ENCODE results near the gene DYNLL2. TPM values are rescaled to one million over a fixed set of nuclear protein-coding genes. Genes with fewer than 3 reads are reported as not detected.
A peak's percentile ranks its signal among the peaks of the same experiment; 100 is the strongest.

DYNLL2 gene
- total RNA-seq, 1 experiment from 2014 or later = 29.1 TPM

DNA sequence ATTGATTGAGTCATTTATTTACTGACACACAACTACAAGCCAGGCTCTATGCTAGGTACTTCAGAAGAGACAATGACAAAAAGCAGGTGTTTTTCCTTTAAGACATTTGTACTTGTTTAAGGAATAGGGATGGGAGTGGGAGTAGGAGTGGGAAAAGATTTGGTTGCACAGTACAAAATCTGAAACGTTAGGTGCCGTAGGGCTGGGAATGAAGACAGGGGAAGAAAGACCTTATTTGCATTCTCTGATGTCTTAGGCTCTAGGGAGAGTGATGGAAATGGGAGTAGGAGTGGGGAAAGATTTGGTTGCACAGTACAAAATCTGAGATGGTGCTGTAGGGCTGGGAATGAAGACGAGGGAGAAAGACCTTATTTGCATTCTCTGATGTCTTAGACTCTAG, 36.3 kb downstream of the DYNLL2 start:
- Histone ChIP-seq H3K9me3 (ENCODE audit: low read depth, low read length, poor library complexity, severe bottlenecking) (no peaks in the 10 kb centered on the region), H3K36me3 (ENCODE audit: insufficient read depth, low read length, poor library complexity, severe bottlenecking) (no peaks in the 10 kb centered on the region), H3K4me1 (ENCODE audit: insufficient read depth, low read length, poor library complexity, severe bottlenecking) (no peaks in the 10 kb centered on the region), H3K27ac (ENCODE audit: low read depth, low read length, poor library complexity, severe bottlenecking) (no peak overlapping the region), H3K4me3 (ENCODE audit: low read depth, low read length, poor library complexity, severe bottlenecking) (no peak overlapping the region), H3K27me3 (replicated peaks; ENCODE audit: insufficient read depth, low read depth, low read length, poor library complexity) (peaks cover 26% of the 10 kb centered on the region)
- CTCF ChIA-PET = no interaction called here
- POLR2A ChIA-PET (ENCODE audit: low non-redundant PET) = no interaction called here
- TF ChIP-seq EZH2 (IDR thresholded peaks at IDR 0.05; ENCODE audit: borderline replicate concordance, low read depth, low read length, poor library complexity, severe bottlenecking) = no peak
- TF ChIP-seq, protein P1, sequence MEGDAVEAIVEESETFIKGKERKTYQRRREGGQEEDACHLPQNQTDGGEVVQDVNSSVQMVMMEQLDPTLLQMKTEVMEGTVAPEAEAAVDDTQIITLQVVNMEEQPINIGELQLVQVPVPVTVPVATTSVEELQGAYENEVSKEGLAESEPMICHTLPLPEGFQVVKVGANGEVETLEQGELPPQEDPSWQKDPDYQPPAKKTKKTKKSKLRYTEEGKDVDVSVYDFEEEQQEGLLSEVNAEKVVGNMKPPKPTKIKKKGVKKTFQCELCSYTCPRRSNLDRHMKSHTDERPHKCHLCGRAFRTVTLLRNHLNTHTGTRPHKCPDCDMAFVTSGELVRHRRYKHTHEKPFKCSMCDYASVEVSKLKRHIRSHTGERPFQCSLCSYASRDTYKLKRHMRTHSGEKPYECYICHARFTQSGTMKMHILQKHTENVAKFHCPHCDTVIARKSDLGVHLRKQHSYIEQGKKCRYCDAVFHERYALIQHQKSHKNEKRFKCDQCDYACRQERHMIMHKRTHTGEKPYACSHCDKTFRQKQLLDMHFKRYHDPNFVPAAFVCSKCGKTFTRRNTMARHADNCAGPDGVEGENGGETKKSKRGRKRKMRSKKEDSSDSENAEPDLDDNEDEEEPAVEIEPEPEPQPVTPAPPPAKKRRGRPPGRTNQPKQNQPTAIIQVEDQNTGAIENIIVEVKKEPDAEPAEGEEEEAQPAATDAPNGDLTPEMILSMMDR (conservative IDR thresholded peaks at IDR 0.05; ENCODE audit: low read depth, low read length) = no peak
- intact Hi-C loops (cut with micrococcal nuclease; ENCODE audit: unreplicated experiment) = loop anchor here (10.0 kb wide), 1 partner anchor 365 kb away; no protein-coding TSS in a partner anchor
- DNase-seq (ENCODE audit: low spot score) = no peak
- BruUV-seq (replicated peaks) = no TSS peak

GRCh38 chr17:58120195-58120822, 37.1 kb downstream of the DYNLL2 start:
- H3K4me1 ChIP-seq (ENCODE audit: insufficient read depth, low read length, poor library complexity, severe bottlenecking) = no peaks in the 10 kb centered on the region
- ChIA-PET CTCF (no interaction called here), POLR2A (ENCODE audit: low non-redundant PET) (no interaction called here)
- TF ChIP-seq, protein P1 (conservative IDR thresholded peaks at IDR 0.05; ENCODE audit: low read depth, low read length) = no peak
- no peak for TF ChIP-seq EZH2 (IDR thresholded peaks at IDR 0.05; ENCODE audit: borderline replicate concordance, low read depth, low read length, poor library complexity, severe bottlenecking)
- intact Hi-C loops (cut with micrococcal nuclease; ENCODE audit: unreplicated experiment) = loop anchor here (5.0 kb wide), 2 partner anchors 52 to 327 kb away; no protein-coding TSS in a partner anchor
- H3K36me3 ChIP-seq (ENCODE audit: insufficient read depth, low read length, poor library complexity, severe bottlenecking) = no peaks in the 10 kb centered on the region
- peaks cover 32% of the 10 kb centered on the region for H3K27me3 ChIP-seq (replicated peaks; ENCODE audit: insufficient read depth, low read depth, low read length, poor library complexity)
- H3K9me3 ChIP-seq (ENCODE audit: low read depth, low read length, poor library complexity, severe bottlenecking) = no peaks in the 10 kb centered on the region
- no peak overlapping the region for H3K4me3 ChIP-seq (ENCODE audit: low read depth, low read length, poor library complexity, severe bottlenecking)
- DNase-seq (ENCODE audit: low spot score) = peak; percentile 62
- no peak overlapping the region for H3K27ac ChIP-seq (ENCODE audit: low read depth, low read length, poor library complexity, severe bottlenecking)
- BruUV-seq (replicated peaks) = no TSS peak

GRCh38 chr17:58121925-58122324, 38.7 kb downstream of the DYNLL2 start:
- peak; percentile 45 for DNase-seq (ENCODE audit: low spot score)
- peaks cover 48% of the 10 kb centered on the region for H3K27me3 ChIP-seq (replicated peaks; ENCODE audit: insufficient read depth, low read depth, low read length, poor library complexity)
- no peak overlapping the region for H3K27ac ChIP-seq (ENCODE audit: low read depth, low read length, poor library complexity, severe bottlenecking)
- POLR2A ChIA-PET (ENCODE audit: low non-redundant PET) = no interaction called here
- no peaks in the 10 kb centered on the region for H3K36me3 ChIP-seq (ENCODE audit: insufficient read depth, low read length, poor library complexity, severe bottlenecking)
- H3K9me3 ChIP-seq (ENCODE audit: low read depth, low read length, poor library complexity, severe bottlenecking) = no peaks in the 10 kb centered on the region
- H3K4me3 ChIP-seq (ENCODE audit: low read depth, low read length, poor library complexity, severe bottlenecking) = no peak overlapping the region
- BruUV-seq (replicated peaks) = no TSS peak
- intact Hi-C loops (cut with micrococcal nuclease; ENCODE audit: unreplicated experiment) = loop anchor here (5.0 kb wide), 2 partner anchors 50 to 325 kb away; no protein-coding TSS in a partner anchor
- no peaks in the 10 kb centered on the region for H3K4me1 ChIP-seq (ENCODE audit: insufficient read depth, low read length, poor library complexity, severe bottlenecking)
- TF ChIP-seq EZH2 (IDR thresholded peaks at IDR 0.05; ENCODE audit: borderline replicate concordance, low read depth, low read length, poor library complexity, severe bottlenecking) = no peak
- TF ChIP-seq, protein P1 (conservative IDR thresholded peaks at IDR 0.05; ENCODE audit: low read depth, low read length) = peak; percentile 42
- CTCF ChIA-PET = interaction anchor here (0.7 to 0.8 kb wide), 2 partner anchors 79 to 143 kb away, joined by 3 to 4 read pairs; no protein-coding TSS in a partner anchor
